ENCODE measurements around the gene NAGPA.

GRCh38 chr16:5069854-5070253, 36.1 kb upstream of the NAGPA start:
- no peak for TF ChIP-seq CTCF (conservative IDR thresholded peaks at IDR 0.05; ENCODE audit: low read depth, low read length)
- TF ChIP-seq EZH2 (IDR thresholded peaks at IDR 0.05; ENCODE audit: borderline replicate concordance, low read depth, low read length, poor library complexity, severe bottlenecking) = no peak
